ENCODE measurements around the gene ULK4. TPM values are rescaled to one million over a fixed set of nuclear protein-coding genes. Genes with fewer than 3 reads are reported as not detected.

The ULK4 gene
- total RNA-seq, 1 experiment from 2014 or later: 6.3 TPM

DNA sequence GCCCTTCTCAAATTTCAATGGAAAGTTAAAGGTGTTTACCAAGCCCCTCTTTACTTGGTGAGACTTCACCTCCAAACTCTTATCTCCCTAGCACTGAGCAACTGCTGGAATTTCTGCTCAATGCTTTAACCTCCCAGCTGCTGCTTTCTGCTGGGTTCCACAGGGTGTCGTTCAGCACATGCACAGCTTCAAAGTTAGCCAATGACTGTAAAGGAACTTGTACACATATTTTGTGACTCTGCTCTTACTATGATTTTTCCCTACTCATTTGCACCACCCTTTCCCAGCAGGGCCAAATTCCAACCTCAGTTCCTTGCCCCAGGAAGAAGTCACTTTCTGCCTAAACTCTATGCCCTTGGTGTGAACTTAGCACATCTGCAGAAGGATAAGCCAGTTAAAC, 89.7 kb downstream of the ULK4 start:
- ATAC-seq (no peak), DNase-seq (ENCODE audit: low read depth, low spot score) (no peak)
- H3K9me2 ChIP-seq (ENCODE audit: insufficient read depth): no peaks in the 10 kb centered on the region
- H3K79me2 ChIP-seq (ENCODE audit: insufficient read depth, low read length): no peaks in the 10 kb centered on the region
- ChIA-PET POLR2A (no interaction called here), CTCF (no interaction called here), RAD21 (ENCODE audit: low non-redundant PET in 1 of 2, low total read pairs in 2 of 2, uncharacterized antibody in 2 of 2, unreplicated experiment in 2 of 2) (no interaction called here)
- no peak overlapping the region for H3K27ac ChIP-seq (ENCODE audit: low read depth, low read length)
- no peaks in the 10 kb centered on the region for H3K27me3 ChIP-seq (ENCODE audit: insufficient read depth, low read length)
- no peak overlapping the region for H3K9ac ChIP-seq (ENCODE audit: low read length)
- peaks cover 0 to 6% of the 10 kb centered on the region in 2 experiments; a peak in 1 of 4 replicates for H3K4me1 ChIP-seq (ENCODE audit: control insufficient read depth in 1 of 2, insufficient read depth in 2 of 2, low read length in 2 of 2)
- no peak for TF ChIP-seq ZBTB33 (IDR thresholded peaks at IDR 0.05; ENCODE audit: extremely low read depth, insufficient replicate concordance, low read length)
- H3K4me2 ChIP-seq (ENCODE audit: low read length): no peak overlapping the region
- H3K36me3 ChIP-seq (ENCODE audit: control insufficient read depth in 1 of 2, insufficient read depth in 2 of 2, low read length in 2 of 2): no peaks in the 10 kb centered on the region
- H3K9me3 ChIP-seq (ENCODE audit: control insufficient read depth in 1 of 2, insufficient read depth in 1 of 2, low read depth in 1 of 2, low read length in 2 of 2): no peaks in the 10 kb centered on the region
- intact Hi-C loops (cut with micrococcal nuclease): no loop called here
- BruUV-seq (replicated peaks): no TSS peak
- no peaks in the 10 kb centered on the region for H4K20me1 ChIP-seq (ENCODE audit: insufficient read depth)
- no peak overlapping the region for H2AFZ ChIP-seq (ENCODE audit: low read depth, low read length, poor library complexity, severe bottlenecking)
- H3K4me3 ChIP-seq (replicated peaks in 1 of 2; ENCODE audit: low read depth in 1 of 2, low read length in 2 of 2): no peak overlapping the region

GRCh38 chr3:41867533-41867932, 94.4 kb downstream of the ULK4 start:
- TF ChIP-seq POLR2A (IDR thresholded peaks at IDR 0.05; ENCODE audit: borderline replicate concordance, extremely low read depth, insufficient read depth, insufficient read length): no peak
- TF ChIP-seq YY1 (IDR thresholded peaks at IDR 0.05; ENCODE audit: extremely low read depth, insufficient replicate concordance, low read depth, low read length): no peak
- no peak for TF ChIP-seq JUND (IDR thresholded peaks at IDR 0.05)
- no peak for TF ChIP-seq ZNF274 (IDR thresholded peaks at IDR 0.05; ENCODE audit: low read depth, low read length)
- no peak for TF ChIP-seq SIN3A (IDR thresholded peaks at IDR 0.05; ENCODE audit: low read depth)
- no peak for TF ChIP-seq ATF3 (IDR thresholded peaks at IDR 0.05)
- TF ChIP-seq REST (IDR thresholded peaks at IDR 0.05; ENCODE audit: low read depth): no peak
- TF ChIP-seq EGR1 (IDR thresholded peaks at IDR 0.05; ENCODE audit: low read depth): no peak
- TF ChIP-seq CEBPB (IDR thresholded peaks at IDR 0.05; ENCODE audit: low read depth): no peak
- no peak for TF ChIP-seq RAD21 (IDR thresholded peaks at IDR 0.05; ENCODE audit: low read depth)
- TF ChIP-seq CTCF (IDR thresholded peaks at IDR 0.05 in 2 of 3, conservative IDR thresholded peaks at IDR 0.05 in 1 of 3; ENCODE audit: borderline replicate concordance in 1 of 3, insufficient read depth in 1 of 3, low read depth in 2 of 3, low read length in 2 of 3): no peak
- TF ChIP-seq TCF7L2 (IDR thresholded peaks at IDR 0.05; ENCODE audit: borderline replicate concordance, extremely low read depth, insufficient read depth, insufficient read length): no peak
- Histone ChIP-seq H3K79me2 (ENCODE audit: insufficient read depth, low read length) (no peaks in the 10 kb centered on the region), H4K20me1 (ENCODE audit: insufficient read depth) (no peaks in the 10 kb centered on the region), H3K4me2 (ENCODE audit: low read length) (no peak overlapping the region), H3K9ac (ENCODE audit: low read length) (no peak overlapping the region), H3K9me3 (ENCODE audit: control insufficient read depth in 1 of 2, insufficient read depth in 1 of 2, low read depth in 1 of 2, low read length in 2 of 2) (no peaks in the 10 kb centered on the region), H3K4me1 (ENCODE audit: control insufficient read depth in 1 of 2, insufficient read depth in 2 of 2, low read length in 2 of 2) (peaks cover 0 to 6% of the 10 kb centered on the region in 2 experiments; a peak in 1 of 4 replicates), H3K4me3 (replicated peaks in 1 of 2; ENCODE audit: low read depth in 1 of 2, low read length in 2 of 2) (no peak overlapping the region), H2AFZ (ENCODE audit: low read depth, low read length, poor library complexity, severe bottlenecking) (no peak overlapping the region), H3K27me3 (ENCODE audit: insufficient read depth, low read length) (no peaks in the 10 kb centered on the region), H3K9me2 (ENCODE audit: insufficient read depth) (no peaks in the 10 kb centered on the region), H3K36me3 (ENCODE audit: control insufficient read depth in 1 of 2, insufficient read depth in 2 of 2, low read length in 2 of 2) (no peaks in the 10 kb centered on the region), H3K27ac (ENCODE audit: low read depth, low read length) (no peak overlapping the region)
- no peak for DNase-seq (ENCODE audit: low read depth, low spot score)
- ChIA-PET CTCF (no interaction called here), RAD21 (ENCODE audit: low non-redundant PET in 1 of 2, low total read pairs in 2 of 2, uncharacterized antibody in 2 of 2, unreplicated experiment in 2 of 2) (no interaction called here), POLR2A (interaction anchor here (0.5 kb wide), 1 partner anchor 11 kb away, joined by 3 read pairs; no protein-coding TSS in a partner anchor)
- no TSS peak for BruUV-seq (replicated peaks)
- intact Hi-C loops (cut with micrococcal nuclease): no loop called here
- ATAC-seq: no peak
